ENCODE measurements around the gene CAMK2D. TPM values are rescaled to one million over a fixed set of nuclear protein-coding genes. Genes with fewer than 3 reads are reported as not detected.

Gene CAMK2D
- total RNA-seq, 2 experiments from 2014 or later, result 29.9 to 32.9 TPM

GRCh38 chr4:113574636-113575103 lies 186.9 kb downstream of the CAMK2D start:
- H3K4me1 Mint-ChIP-seq (ENCODE audit: low read depth), result peaks cover 72% of the 10 kb centered on the region
- peaks cover 0 to 3% of the 10 kb centered on the region in 2 experiments for H3K9me3 ChIP-seq (ENCODE audit: control insufficient read depth in 1 of 2, insufficient read depth in 1 of 2, low read length in 2 of 2)
- no peak for DNase-seq
- H3K4me3 ChIP-seq (ENCODE audit: low read length), result no peak overlapping the region
- no peak for TF ChIP-seq CTCF (IDR thresholded peaks at IDR 0.05)
- no peaks in the 10 kb centered on the region for H3K36me3 ChIP-seq (ENCODE audit: insufficient read depth, low read length)
- ATAC-seq (ENCODE audit: poor library complexity), result no peak
- intact Hi-C loops (cut with DNase I, micrococcal nuclease), result no loop called here
- H3K27ac Mint-ChIP-seq, result no peak overlapping the region
- H3K36me3 Mint-ChIP-seq (ENCODE audit: low read depth), result peaks cover 10% of the 10 kb centered on the region
- CTCF ChIA-PET, result interaction anchor here (1.2 to 1.3 kb wide), 2 partner anchors 11 to 13 kb away, joined by 3 to 4 read pairs; no protein-coding TSS in a partner anchor
- peaks cover 3% of the 10 kb centered on the region for H3K4me1 ChIP-seq (ENCODE audit: insufficient read depth, low read length)
- no peak overlapping the region for H3K27ac ChIP-seq (ENCODE audit: low read depth in 1 of 2, low read length in 2 of 2)
- H3K27me3 Mint-ChIP-seq, result no peaks in the 10 kb centered on the region
- POLR2A ChIA-PET, result interaction anchor here (1.0 to 1.2 kb wide), 2 partner anchors 9 to 11 kb away, joined by 3 read pairs; no protein-coding TSS in a partner anchor
- H3K4me3 Mint-ChIP-seq, result no peak overlapping the region
- peaks cover 2% of the 10 kb centered on the region for H3K9me3 Mint-ChIP-seq
- H3K27me3 ChIP-seq (ENCODE audit: control insufficient read depth in 1 of 2, insufficient read depth in 2 of 2, low read length in 2 of 2), result no peaks in the 10 kb centered on the region

- Mint-ChIP-seq H3K27ac (no peak overlapping the region), H3K36me3 (ENCODE audit: low read depth) (peaks cover 10% of the 10 kb centered on the region), H3K27me3 (no peaks in the 10 kb centered on the region), H3K9me3 (peaks cover 2% of the 10 kb centered on the region), H3K4me1 (ENCODE audit: low read depth) (peaks cover 61% of the 10 kb centered on the region), H3K4me3 (no peak overlapping the region)
- intact Hi-C loops (cut with DNase I, micrococcal nuclease), result no loop called here
- no peaks in the 10 kb centered on the region for H3K27me3 ChIP-seq (ENCODE audit: control insufficient read depth in 1 of 2, insufficient read depth in 2 of 2, low read length in 2 of 2)
- H3K4me3 ChIP-seq (ENCODE audit: low read length), result no peak overlapping the region
- no peaks in the 10 kb centered on the region for H3K36me3 ChIP-seq (ENCODE audit: insufficient read depth, low read length)
- ChIA-PET POLR2A (interaction anchor here (1.3 kb wide), 1 partner anchor 9 kb away, joined by 4 read pairs; no protein-coding TSS in a partner anchor), CTCF (no interaction called here)
- no peak overlapping the region for H3K27ac ChIP-seq (ENCODE audit: low read depth in 1 of 2, low read length in 2 of 2)
- ATAC-seq (ENCODE audit: poor library complexity) (no peak), DNase-seq (no peak)
- peaks cover 0 to 3% of the 10 kb centered on the region in 2 experiments for H3K9me3 ChIP-seq (ENCODE audit: control insufficient read depth in 1 of 2, insufficient read depth in 1 of 2, low read length in 2 of 2)
- peaks cover 3% of the 10 kb centered on the region for H3K4me1 ChIP-seq (ENCODE audit: insufficient read depth, low read length)
- no peak for TF ChIP-seq CTCF (IDR thresholded peaks at IDR 0.05)
Measured at GRCh38 chr4:113572620-113573019, 188.9 kb downstream of the CAMK2D start.

- H3K27me3 ChIP-seq (ENCODE audit: control insufficient read depth in 1 of 2, insufficient read depth in 2 of 2, low read length in 2 of 2), result no peaks in the 10 kb centered on the region
- intact Hi-C loops (cut with DNase I, micrococcal nuclease), result no loop called here
- peaks cover 61% of the 10 kb centered on the region for H3K4me1 Mint-ChIP-seq (ENCODE audit: low read depth)
- H3K27ac Mint-ChIP-seq, result peak overlapping the region; percentile 2
- ATAC-seq (ENCODE audit: poor library complexity), result no peak
- H3K27me3 Mint-ChIP-seq, result no peaks in the 10 kb centered on the region
- no peaks in the 10 kb centered on the region for H3K36me3 Mint-ChIP-seq (ENCODE audit: low read depth)
- H3K9me3 Mint-ChIP-seq, result no peaks in the 10 kb centered on the region
- TF ChIP-seq CTCF (IDR thresholded peaks at IDR 0.05), result no peak
- H3K36me3 ChIP-seq (ENCODE audit: insufficient read depth, low read length), result no peaks in the 10 kb centered on the region
- no peak for DNase-seq
- H3K4me1 ChIP-seq (ENCODE audit: insufficient read depth, low read length), result peaks cover 9% of the 10 kb centered on the region
- no peak overlapping the region for H3K4me3 Mint-ChIP-seq
- CTCF ChIA-PET, result interaction anchor here (2.4 kb wide), 1 partner anchor 19 kb away, joined by 10 read pairs; no protein-coding TSS in a partner anchor
- POLR2A ChIA-PET, result no interaction called here
- H3K9me3 ChIP-seq (ENCODE audit: control insufficient read depth in 1 of 2, insufficient read depth in 1 of 2, low read length in 2 of 2), result no peaks in the 10 kb centered on the region
- no peak overlapping the region for H3K27ac ChIP-seq (ENCODE audit: low read depth in 1 of 2, low read length in 2 of 2)
- H3K4me3 ChIP-seq (ENCODE audit: low read length), result no peak overlapping the region
Measured at GRCh38 chr4:113566015-113566795, 195.3 kb downstream of the CAMK2D start.

All from CD4-positive, alpha-beta T cell (primary cell).